Glutamatergic neuron (in vitro differentiated cells): Measurements from ENCODE around the gene GSPT2. TPM values are rescaled to one million over a fixed set of nuclear protein-coding genes. Genes with fewer than 3 reads are reported as not detected.
"Not testable (repeated sequence)": the region's sequence is repeated elsewhere in the genome, so short reads cannot be mapped to it uniquely, and the experiment has no call there.

Source experiments
- DNase-seq: peaks from one replicate; pipeline ENCODE4 v3.0.0; 2022
- H3K27ac Mint-ChIP-seq: one replicate; pipeline ENCODE4 v1.8.0; 2020; ENCODE audit warnings: mild to moderate bottlenecking, mixed read lengths, inconsistent platforms; ENCODE audit not compliant: unreplicated experiment
- H3K27me3 Mint-ChIP-seq: one replicate; pipeline ENCODE4 v1.8.0; 2020; ENCODE audit warnings: mild to moderate bottlenecking, moderate library complexity, mixed read lengths, inconsistent platforms; ENCODE audit not compliant: unreplicated experiment
- H3K36me3 Mint-ChIP-seq: one replicate; pipeline ENCODE4 v1.8.0; 2020; ENCODE audit warnings: mild to moderate bottlenecking, mixed read lengths, inconsistent platforms; ENCODE audit not compliant: unreplicated experiment
- H3K4me1 Mint-ChIP-seq: one replicate; pipeline ENCODE4 v1.8.0; 2020; ENCODE audit warnings: mild to moderate bottlenecking, low read depth, mixed read lengths, inconsistent platforms; ENCODE audit not compliant: unreplicated experiment
- H3K4me3 Mint-ChIP-seq: one replicate; pipeline ENCODE4 v1.8.0; 2020; ENCODE audit warnings: mild to moderate bottlenecking, mixed read lengths, inconsistent platforms; ENCODE audit not compliant: unreplicated experiment
- H3K9me3 Mint-ChIP-seq: one replicate; pipeline ENCODE4 v1.8.0; 2020; ENCODE audit warnings: mild to moderate bottlenecking, moderate library complexity, mixed read lengths, inconsistent platforms; ENCODE audit not compliant: unreplicated experiment
- CTCF ChIP-seq: fragments of 200-600 bp; sonication (generic); IDR thresholded peaks from one replicate; pipeline ENCODE4 v1.5.0; 2021; ENCODE audit not compliant: partially characterized antibody, unreplicated experiment
- long read RNA-seq: library from polyadenylated mRNA; unstranded; transcript quantifications from one replicate; pipeline ENCODE4 v2.0.0, GENCODE V29; 2020; ENCODE audit not compliant: unreplicated experiment
- total RNA-seq: library from RNA; stranded (reverse); fragmentation: NEBNext Ultra II Directional; extraction: Animal tissue kit (Norgen Biotek cat#: 25700); gene quantifications from one replicate; pipeline ENCODE4 v1.2.1, GENCODE V29; 2021; ENCODE audit not compliant: unreplicated experiment

The GSPT2 gene
- 14.6 TPM for total RNA-seq
- long read RNA-seq, transcript GSPT2-201 (1 exons, 2,802 nt), result major isoform, 10 of 10 reads
- long read RNA-seq, partial matches to known transcripts, result 0 of 10 reads
- long read RNA-seq, other reads (novel, unspliced or antisense), result 0 of 10 reads

- Mint-ChIP-seq H3K4me3 (peak within 1 kb of the TSS; percentile 92), H3K27me3 (no peaks in the 10 kb centered on the region), H3K36me3 (peaks cover 4% of the 10 kb centered on the region), H3K9me3 (no peaks in the 10 kb centered on the region), H3K4me1 (peaks cover 4% of the 10 kb centered on the region), H3K27ac (peak within 1 kb of the TSS; percentile 86)
- peak; percentile 65 for DNase-seq
- TF ChIP-seq CTCF, result no peak
Measured at GRCh38 chrX:51743179-51743957, at the start of gene GSPT2. GSPT2 (plus strand) TSS chrX:51743442; CDS start chrX:51743627, 185 bp downstream.

- no peak for TF ChIP-seq CTCF
- no peak for DNase-seq
- Mint-ChIP-seq H3K4me1 (no peaks in the 10 kb centered on the region), H3K9me3 (no peaks in the 10 kb centered on the region), H3K27me3 (peaks cover 2% of the 10 kb centered on the region), H3K4me3 (no peak overlapping the region), H3K36me3 (peaks cover 4% of the 10 kb centered on the region), H3K27ac (no peak overlapping the region)
Measured at GRCh38 chrX:51694254-51694653, 49.0 kb upstream of the GSPT2 start.

DNA sequence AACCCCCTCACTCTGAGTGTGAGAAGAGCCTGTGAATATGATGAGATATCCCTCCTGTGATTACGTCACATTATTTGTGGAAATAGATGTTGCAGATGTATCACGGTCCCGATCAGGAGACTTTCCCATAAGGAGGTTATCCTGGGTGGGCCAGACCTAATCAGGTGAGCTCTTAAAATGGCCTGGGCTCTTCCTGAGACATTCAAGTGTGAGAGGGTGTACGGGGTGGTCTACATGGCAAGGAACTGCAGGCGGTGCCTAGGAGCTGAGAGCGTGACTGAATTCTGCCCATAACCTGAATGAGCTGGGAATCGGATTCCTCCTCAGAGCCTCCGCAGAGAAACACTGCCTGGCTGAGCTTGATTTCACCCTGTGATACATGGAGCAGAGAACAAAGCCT, 45.8 kb upstream of the GSPT2 start:
- H3K4me1 Mint-ChIP-seq, result no peaks in the 10 kb centered on the region
- peaks cover 4% of the 10 kb centered on the region for H3K36me3 Mint-ChIP-seq
- no peak for TF ChIP-seq CTCF
- H3K27ac Mint-ChIP-seq, result no peak overlapping the region
- no peaks in the 10 kb centered on the region for H3K9me3 Mint-ChIP-seq
- DNase-seq, result no peak
- H3K4me3 Mint-ChIP-seq, result no peak overlapping the region
- H3K27me3 Mint-ChIP-seq, result peaks cover 2% of the 10 kb centered on the region

- DNase-seq, H3K9me3 Mint-ChIP-seq, H3K4me3 Mint-ChIP-seq, H3K27ac Mint-ChIP-seq, H3K36me3 Mint-ChIP-seq, H3K4me1 Mint-ChIP-seq, H3K27me3 Mint-ChIP-seq: not testable (repeated sequence)
Measured at GRCh38 chrX:51710277-51711164, 32.7 kb upstream of the GSPT2 start, which contains the start of gene CENPVL1. CENPVL1 (plus strand) TSS chrX:51710512; CDS start chrX:51710512, 0 bp downstream.

DNA sequence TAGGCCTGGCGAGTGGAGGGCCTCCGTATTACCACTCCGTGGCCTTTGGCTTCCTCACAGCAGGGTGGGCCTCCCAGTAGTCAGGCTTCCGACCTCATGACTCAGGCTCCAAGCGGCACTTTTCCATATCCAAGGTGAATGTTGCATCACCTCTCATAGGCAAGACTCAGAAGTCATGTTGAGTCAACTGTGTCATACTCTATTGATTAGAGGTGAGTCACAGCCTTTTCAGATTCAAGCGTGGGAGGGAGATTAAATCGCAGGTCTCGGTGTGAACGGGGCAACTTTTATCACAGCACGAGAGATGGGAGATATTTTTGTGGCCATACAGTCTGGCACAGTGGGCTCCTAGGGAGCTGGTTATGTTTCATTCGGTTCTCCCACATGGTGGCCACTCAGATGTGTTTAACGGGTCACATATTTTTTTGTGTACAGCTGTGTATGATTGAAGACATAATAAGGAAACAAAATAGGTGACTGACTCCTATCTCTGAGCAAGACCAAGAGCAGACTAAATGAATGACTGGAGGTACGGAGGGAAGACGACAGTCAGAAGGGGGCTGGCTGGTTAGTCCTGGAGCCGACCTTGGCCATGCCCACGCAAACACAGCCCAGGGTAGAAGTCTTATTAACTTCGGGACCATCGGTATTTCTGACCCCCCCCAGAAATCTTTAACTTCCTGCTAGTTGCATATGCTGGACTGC, 30.1 kb upstream of the GSPT2 start:
- H3K4me1 Mint-ChIP-seq, H3K36me3 Mint-ChIP-seq, H3K27ac Mint-ChIP-seq, DNase-seq, H3K27me3 Mint-ChIP-seq, H3K4me3 Mint-ChIP-seq, H3K9me3 Mint-ChIP-seq: not testable (repeated sequence)
